ENCODE measurements around the gene GNAI2. TPM values are rescaled to one million over a fixed set of nuclear protein-coding genes. Genes with fewer than 3 reads are reported as not detected.

Gene GNAI2
- total RNA-seq, 2 experiments from 2014 or later: 238 to 242 TPM

DNA sequence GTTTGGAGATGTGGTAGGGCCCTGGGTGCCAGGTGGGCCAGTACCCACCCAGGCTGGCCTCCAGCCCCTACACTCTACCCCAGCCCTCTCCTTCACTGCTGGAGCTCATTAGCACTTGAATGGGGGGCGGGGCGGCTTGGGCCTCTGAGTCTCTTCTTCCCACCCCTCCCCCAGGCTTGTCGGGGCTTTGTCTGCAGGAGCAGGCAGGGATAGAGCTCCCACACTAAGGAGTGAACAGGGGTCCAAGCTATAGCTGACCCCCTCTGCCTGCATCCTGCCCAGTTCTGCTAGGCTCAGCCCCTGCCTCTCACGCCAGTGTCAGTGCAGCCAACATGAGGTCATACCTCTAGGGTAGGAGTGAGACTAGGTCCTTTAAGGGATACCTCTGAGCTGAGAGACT, 5.2 kb downstream of the GNAI2 start:
- Mint-ChIP-seq H3K36me3 (ENCODE audit: low read depth) (peaks cover 26% of the 10 kb centered on the region), H3K27ac (peak overlapping the region; percentile 95), H3K9me3 (no peaks in the 10 kb centered on the region), H3K4me1 (ENCODE audit: low read depth) (peaks cover 70% of the 10 kb centered on the region), H3K27me3 (no peaks in the 10 kb centered on the region), H3K4me3 (peak overlapping the region; percentile 24)
- TF ChIP-seq, protein P1, sequence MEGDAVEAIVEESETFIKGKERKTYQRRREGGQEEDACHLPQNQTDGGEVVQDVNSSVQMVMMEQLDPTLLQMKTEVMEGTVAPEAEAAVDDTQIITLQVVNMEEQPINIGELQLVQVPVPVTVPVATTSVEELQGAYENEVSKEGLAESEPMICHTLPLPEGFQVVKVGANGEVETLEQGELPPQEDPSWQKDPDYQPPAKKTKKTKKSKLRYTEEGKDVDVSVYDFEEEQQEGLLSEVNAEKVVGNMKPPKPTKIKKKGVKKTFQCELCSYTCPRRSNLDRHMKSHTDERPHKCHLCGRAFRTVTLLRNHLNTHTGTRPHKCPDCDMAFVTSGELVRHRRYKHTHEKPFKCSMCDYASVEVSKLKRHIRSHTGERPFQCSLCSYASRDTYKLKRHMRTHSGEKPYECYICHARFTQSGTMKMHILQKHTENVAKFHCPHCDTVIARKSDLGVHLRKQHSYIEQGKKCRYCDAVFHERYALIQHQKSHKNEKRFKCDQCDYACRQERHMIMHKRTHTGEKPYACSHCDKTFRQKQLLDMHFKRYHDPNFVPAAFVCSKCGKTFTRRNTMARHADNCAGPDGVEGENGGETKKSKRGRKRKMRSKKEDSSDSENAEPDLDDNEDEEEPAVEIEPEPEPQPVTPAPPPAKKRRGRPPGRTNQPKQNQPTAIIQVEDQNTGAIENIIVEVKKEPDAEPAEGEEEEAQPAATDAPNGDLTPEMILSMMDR (IDR thresholded peaks at IDR 0.05): no peak
- ATAC-seq (no peak), DNase-seq (no peak)
- intact Hi-C loops (cut with micrococcal nuclease): no loop called here
- CTCF ChIA-PET: interaction anchor here (1.0 to 8.0 kb wide), 3 partner anchors 10 to 49 kb away, joined by 3 to 239 read pairs (median 8); partner anchors contain the start of gene GNAI2
- POLR2A ChIA-PET: interaction anchor here (1.2 to 3.8 kb wide), 6 partner anchors 8 to 48 kb away, joined by 3 to 14 read pairs (median 5); no protein-coding TSS in a partner anchor

DNA sequence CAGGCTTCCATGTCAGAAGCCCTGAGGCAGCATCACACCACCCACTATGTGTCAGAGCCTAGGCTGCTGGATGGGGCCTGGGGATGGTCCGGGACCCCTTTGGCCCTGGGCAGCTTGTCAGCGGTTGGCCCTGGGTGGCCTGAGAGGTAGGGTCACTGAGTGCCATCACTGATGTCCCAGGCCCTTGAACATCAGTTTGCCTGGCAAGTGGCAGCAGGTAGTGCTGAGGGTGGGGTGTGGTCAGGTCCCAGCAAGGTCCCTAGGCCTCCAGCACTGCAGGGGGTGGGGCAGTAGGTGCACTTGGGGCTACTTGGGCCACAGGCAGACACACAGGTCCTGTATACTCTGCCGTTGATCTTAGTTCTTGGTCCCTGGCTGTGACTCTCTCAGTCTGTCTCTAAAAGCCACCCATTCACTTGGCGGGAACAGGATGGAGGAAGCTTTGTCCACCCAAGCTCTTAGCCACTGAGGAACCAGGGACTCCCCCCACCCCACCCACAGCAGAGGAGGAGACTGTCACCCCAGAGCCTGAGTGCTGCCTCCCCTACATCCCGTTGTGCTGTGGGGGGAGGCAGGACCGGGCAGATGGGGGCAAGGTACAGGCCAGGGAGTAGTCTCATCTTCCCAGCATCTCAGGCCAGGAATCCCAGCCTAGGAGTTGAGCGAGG, 5.8 kb downstream of the GNAI2 start:
- DNase-seq: peak; percentile 46
- H3K4me1 Mint-ChIP-seq (ENCODE audit: low read depth): peaks cover 74% of the 10 kb centered on the region
- intact Hi-C loops (cut with micrococcal nuclease): no loop called here
- CTCF ChIA-PET: interaction anchor here (1.0 to 8.0 kb wide), 6 partner anchors 10 to 51 kb away, joined by 3 to 239 read pairs (median 7); partner anchors contain the start of genes GNAI2 and IFRD2
- H3K27ac Mint-ChIP-seq: peak overlapping the region; percentile 95
- TF ChIP-seq, protein P1 (IDR thresholded peaks at IDR 0.05): no peak
- POLR2A ChIA-PET: interaction anchor here (0.9 to 3.8 kb wide), 5 partner anchors 8 to 47 kb away, joined by 3 to 14 read pairs (median 4); no protein-coding TSS in a partner anchor
- peaks cover 27% of the 10 kb centered on the region for H3K36me3 Mint-ChIP-seq (ENCODE audit: low read depth)
- no peak for ATAC-seq
- no peaks in the 10 kb centered on the region for H3K27me3 Mint-ChIP-seq
- peak overlapping the region; percentile 47 for H3K4me3 Mint-ChIP-seq
- no peaks in the 10 kb centered on the region for H3K9me3 Mint-ChIP-seq

DNA sequence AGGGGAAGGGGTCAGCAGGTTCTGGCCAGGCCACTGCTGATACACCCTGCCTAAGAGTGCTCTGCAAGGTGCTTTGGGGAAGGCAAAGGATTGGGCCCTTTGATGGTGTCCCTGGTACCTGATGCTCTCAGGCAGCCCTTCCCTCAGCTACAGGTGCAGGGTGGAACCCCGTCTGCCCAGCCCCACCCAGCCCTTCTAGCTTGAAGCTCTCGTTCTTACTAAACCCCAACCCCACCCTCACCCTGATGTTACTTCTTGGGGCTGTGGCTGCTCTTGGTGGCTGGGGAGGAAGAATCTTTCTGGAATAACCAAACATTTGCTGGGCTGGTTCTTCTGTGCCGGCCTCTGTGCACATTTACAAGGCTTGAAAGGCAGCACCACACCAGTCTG, 6.4 kb downstream of the GNAI2 start:
- ChIA-PET CTCF (interaction anchor here (1.2 to 8.0 kb wide), 6 partner anchors 11 to 56 kb away, joined by 3 to 239 read pairs (median 5); partner anchors contain the start of genes GNAI2, HYAL3, IFRD2 and NAA80), POLR2A (interaction anchor here (0.9 to 3.8 kb wide), 3 partner anchors 7 to 47 kb away, joined by 3 to 14 read pairs (median 5); no protein-coding TSS in a partner anchor)
- Mint-ChIP-seq H3K27ac (peak overlapping the region; percentile 95), H3K4me1 (ENCODE audit: low read depth) (peaks cover 79% of the 10 kb centered on the region), H3K4me3 (peak overlapping the region; percentile 57), H3K36me3 (ENCODE audit: low read depth) (peaks cover 25% of the 10 kb centered on the region), H3K9me3 (no peaks in the 10 kb centered on the region), H3K27me3 (no peaks in the 10 kb centered on the region)
- ATAC-seq (no peak), DNase-seq (peak; percentile 51)
- TF ChIP-seq, protein P1 (IDR thresholded peaks at IDR 0.05): no peak
- intact Hi-C loops (cut with micrococcal nuclease): no loop called here

DNA sequence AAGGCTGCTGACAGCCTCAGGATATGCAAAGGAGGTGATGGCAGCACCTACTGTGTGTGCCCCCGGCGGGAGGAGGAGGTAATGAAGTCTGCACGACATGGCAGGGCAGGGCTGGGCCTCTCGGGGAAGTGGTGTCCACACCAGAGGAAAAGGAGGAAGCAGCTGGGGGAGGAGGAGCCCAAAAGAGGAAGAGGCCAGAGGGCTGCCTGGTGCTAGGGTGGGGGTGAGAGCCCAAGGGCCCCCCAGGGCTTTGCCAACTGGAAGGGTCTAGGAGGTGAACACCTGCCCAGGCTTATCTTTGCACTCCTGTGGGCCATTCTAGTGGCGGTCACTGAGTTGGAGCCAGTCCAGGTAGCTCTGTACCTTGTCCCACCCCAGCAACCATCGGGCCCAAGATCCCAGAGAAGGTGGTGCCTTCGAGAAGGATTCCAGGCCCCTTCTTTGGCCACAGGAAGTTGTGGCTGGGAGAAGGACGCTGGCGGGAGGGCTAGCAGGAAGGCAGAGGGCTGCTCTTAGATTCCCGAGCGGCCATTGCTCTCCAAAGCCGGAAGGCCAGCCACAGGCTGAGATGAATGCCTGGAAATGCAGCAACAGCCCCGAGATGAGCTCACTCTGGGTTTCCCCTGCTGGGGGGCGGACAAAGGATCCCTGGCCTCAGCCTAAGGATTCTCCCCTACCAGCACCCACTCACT, 7.0 kb downstream of the GNAI2 start:
- intact Hi-C loops (cut with micrococcal nuclease): no loop called here
- ChIA-PET POLR2A (interaction anchor here (0.9 to 3.8 kb wide), 7 partner anchors 9 to 94 kb away, joined by 3 to 14 read pairs (median 3); partner anchors contain the start of gene IFRD2), CTCF (interaction anchor here (0.6 to 8.0 kb wide), 9 partner anchors 11 to 56 kb away, joined by 3 to 239 read pairs (median 4); partner anchors contain the start of genes GNAI2, GNAT1, HYAL3 and IFRD2)
- H3K27me3 Mint-ChIP-seq: no peaks in the 10 kb centered on the region
- DNase-seq (peak; percentile 68), ATAC-seq (no peak)
- H3K4me3 Mint-ChIP-seq: peak overlapping the region; percentile 57
- no peaks in the 10 kb centered on the region for H3K9me3 Mint-ChIP-seq
- TF ChIP-seq, protein P1 (IDR thresholded peaks at IDR 0.05): peak; percentile 15
- H3K36me3 Mint-ChIP-seq (ENCODE audit: low read depth): peaks cover 20% of the 10 kb centered on the region
- peak overlapping the region; percentile 95 for H3K27ac Mint-ChIP-seq
- H3K4me1 Mint-ChIP-seq (ENCODE audit: low read depth): peaks cover 80% of the 10 kb centered on the region
